Hepatocyte (in vitro differentiated cells): ENCODE data around the gene EHBP1.

ENCODE experiments used
- EZH2 ChIP-seq: fragments of 200-600 bp; sonication (generic); IDR thresholded peaks from 2 replicates; pipeline ENCODE4 v1.6.1; 2016; ENCODE audit warnings: antibody characterized with exemption, mild to moderate bottlenecking, borderline replicate concordance
- EZH2phosphoT487 ChIP-seq: fragments of 200-600 bp; sonication (generic); IDR thresholded peaks from one replicate; pipeline ENCODE4 v1.6.1; 2018; ENCODE audit warnings: antibody characterized with exemption, mild to moderate bottlenecking, low read depth, moderate library complexity; ENCODE audit not compliant: unreplicated experiment, severe bottlenecking
- TF ChIP-seq, protein P1 (sequence below): fragments of 200-600 bp; sonication (generic); IDR thresholded peaks from 2 replicates; pipeline ENCODE4 v1.5.1; 2016; ENCODE audit warnings: antibody characterized with exemption, mild to moderate bottlenecking; ENCODE audit not compliant: poor library complexity

DNA sequence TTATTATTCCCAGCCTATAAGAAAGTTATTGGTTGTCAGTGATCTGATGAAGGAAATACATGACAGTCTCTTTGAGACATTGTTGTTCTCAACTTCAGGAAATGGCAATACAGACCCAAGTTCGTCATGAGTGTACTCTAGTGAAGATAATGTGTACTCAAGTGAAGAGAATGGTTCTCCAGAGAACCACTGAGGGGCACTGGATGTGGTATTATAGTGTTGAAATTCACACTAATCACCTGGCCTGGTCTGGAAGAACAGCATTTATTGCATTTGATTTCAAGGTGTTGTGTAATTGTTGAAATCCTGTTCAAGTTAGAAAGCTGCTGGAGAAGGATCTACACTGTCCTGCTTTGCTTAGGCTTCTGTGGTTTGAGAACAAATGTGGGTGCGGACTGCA lies 321.7 kb downstream of the EHBP1 start:
- TF ChIP-seq, protein P1, sequence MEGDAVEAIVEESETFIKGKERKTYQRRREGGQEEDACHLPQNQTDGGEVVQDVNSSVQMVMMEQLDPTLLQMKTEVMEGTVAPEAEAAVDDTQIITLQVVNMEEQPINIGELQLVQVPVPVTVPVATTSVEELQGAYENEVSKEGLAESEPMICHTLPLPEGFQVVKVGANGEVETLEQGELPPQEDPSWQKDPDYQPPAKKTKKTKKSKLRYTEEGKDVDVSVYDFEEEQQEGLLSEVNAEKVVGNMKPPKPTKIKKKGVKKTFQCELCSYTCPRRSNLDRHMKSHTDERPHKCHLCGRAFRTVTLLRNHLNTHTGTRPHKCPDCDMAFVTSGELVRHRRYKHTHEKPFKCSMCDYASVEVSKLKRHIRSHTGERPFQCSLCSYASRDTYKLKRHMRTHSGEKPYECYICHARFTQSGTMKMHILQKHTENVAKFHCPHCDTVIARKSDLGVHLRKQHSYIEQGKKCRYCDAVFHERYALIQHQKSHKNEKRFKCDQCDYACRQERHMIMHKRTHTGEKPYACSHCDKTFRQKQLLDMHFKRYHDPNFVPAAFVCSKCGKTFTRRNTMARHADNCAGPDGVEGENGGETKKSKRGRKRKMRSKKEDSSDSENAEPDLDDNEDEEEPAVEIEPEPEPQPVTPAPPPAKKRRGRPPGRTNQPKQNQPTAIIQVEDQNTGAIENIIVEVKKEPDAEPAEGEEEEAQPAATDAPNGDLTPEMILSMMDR = no peak
- no peak for TF ChIP-seq EZH2
- TF ChIP-seq EZH2phosphoT487 = no peak
